OCI-LY1 (cell line): ENCODE data around the gene SLC35F4.

Source experiments
- EZH2 ChIP-seq: fragments of 200-600 bp; sonication (generic), shearing (Covaris generic); IDR thresholded peaks from 2 replicates; pipeline ENCODE4 v1.8.0; 2017; ENCODE audit warnings: borderline replicate concordance, mixed run types, mild to moderate bottlenecking, antibody characterized with exemption, low read length, moderate library complexity, mixed read lengths
- TF ChIP-seq, protein P1 (sequence below): fragments of 200-600 bp; sonication (generic), shearing (Covaris generic); IDR thresholded peaks from 2 replicates; pipeline ENCODE4 v1.5.1; 2017; ENCODE audit warnings: mild to moderate bottlenecking, antibody characterized with exemption, low read length, moderate library complexity, mixed read lengths

DNA sequence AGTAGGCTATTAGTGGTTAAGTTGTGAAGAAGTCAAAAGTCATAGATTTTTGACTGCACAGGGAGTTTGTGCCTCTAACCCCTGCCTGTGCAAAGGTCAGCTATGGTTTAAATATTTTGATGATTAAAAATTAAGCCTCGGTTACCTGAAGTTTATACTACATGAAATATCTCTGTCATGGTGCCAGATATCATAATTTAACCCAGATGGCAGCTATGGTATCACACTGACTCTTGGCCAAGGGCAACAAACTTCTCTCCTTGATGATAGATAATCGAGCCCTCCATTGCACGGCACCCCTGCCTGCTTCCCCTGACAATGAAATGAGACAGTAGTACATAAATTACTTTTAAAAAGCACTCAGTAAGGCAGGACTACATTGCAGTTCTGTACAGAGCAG lies 80.8 kb downstream of the SLC35F4 start:
- TF ChIP-seq, protein P1, sequence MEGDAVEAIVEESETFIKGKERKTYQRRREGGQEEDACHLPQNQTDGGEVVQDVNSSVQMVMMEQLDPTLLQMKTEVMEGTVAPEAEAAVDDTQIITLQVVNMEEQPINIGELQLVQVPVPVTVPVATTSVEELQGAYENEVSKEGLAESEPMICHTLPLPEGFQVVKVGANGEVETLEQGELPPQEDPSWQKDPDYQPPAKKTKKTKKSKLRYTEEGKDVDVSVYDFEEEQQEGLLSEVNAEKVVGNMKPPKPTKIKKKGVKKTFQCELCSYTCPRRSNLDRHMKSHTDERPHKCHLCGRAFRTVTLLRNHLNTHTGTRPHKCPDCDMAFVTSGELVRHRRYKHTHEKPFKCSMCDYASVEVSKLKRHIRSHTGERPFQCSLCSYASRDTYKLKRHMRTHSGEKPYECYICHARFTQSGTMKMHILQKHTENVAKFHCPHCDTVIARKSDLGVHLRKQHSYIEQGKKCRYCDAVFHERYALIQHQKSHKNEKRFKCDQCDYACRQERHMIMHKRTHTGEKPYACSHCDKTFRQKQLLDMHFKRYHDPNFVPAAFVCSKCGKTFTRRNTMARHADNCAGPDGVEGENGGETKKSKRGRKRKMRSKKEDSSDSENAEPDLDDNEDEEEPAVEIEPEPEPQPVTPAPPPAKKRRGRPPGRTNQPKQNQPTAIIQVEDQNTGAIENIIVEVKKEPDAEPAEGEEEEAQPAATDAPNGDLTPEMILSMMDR: no peak
- TF ChIP-seq EZH2: no peak
